HL-60/S4 treated with retinoic acid at 250 ng/mL for 4 days and 3 days (cell line): ENCODE data around the gene SLC2A5.

Experiments
- in situ Hi-C: fragments of 300-500 bp; cut with MboI; formaldehyde crosslinking; loops from 2 replicates; pipeline ENCODE4 v1.7.0; 2022; ENCODE audit warnings: low sequenced_read_pairs

Gene SLC2A5

DNA sequence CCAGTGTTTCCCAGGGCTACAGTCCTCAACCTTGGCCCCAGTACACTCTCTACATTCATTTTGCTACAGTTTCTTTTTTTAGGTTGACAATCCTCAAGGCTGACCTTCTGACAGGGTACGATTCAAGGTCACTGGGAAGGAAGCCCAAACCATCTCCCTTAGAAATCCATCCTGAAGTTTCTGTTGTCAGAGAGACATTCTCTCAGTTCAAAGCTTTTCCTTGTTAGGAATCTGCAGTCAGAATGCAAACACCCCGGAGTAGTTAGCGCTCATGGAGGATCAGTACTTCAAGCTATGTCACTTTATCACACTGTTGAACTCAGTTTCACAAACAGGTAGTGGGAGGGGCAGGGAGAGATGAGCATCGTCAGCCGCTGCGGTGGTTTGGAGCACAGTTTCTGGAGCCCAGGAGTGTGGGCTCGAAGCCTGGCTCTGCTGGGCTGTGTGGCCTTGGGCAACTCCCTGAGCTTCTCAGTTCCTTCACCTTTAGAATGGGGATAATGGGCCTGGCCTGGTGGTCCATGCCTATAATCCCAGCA, 4.2 kb downstream of the SLC2A5 start:
- in situ Hi-C loops: no loop called here

GRCh38 chr1:9062846-9063245, 6.6 kb downstream of the SLC2A5 start:
- in situ Hi-C loops: no loop called here

GRCh38 chr1:9062021-9062471, 7.4 kb downstream of the SLC2A5 start:
- in situ Hi-C loops: no loop called here

DNA sequence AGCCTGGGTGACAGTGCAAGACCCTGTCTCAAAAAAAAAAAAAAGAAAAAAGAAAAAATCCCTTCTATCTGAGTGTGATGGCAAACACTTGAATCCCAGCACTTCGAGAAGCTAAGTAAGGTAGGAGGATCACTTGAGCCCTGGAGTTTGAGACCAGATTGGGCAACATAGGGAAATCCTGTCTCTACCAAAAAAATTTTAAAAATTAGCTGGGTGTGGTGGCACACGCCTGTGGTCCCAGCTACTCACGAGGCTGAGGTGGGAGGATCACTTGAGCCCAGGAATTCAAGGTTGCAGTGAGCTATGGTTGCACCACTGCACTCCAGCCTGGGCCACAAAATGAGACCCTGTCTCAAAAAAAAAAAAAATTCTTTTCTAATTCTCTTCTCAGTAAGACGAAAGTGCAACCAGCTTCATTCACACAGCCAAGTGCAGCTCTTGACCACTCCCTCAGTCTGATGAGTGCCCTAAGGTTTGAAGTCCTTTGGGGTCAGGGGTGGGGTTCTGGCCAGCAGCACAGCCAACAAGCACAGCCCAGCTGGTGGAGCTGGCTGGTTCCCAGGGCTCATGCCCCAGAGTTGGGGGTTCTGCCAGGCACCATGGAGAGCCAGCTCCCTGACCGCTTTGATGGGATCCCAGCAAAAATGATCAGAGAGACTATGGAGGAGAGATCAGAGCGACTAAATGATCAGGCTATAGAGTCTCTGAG, 8.0 kb downstream of the SLC2A5 start:
- in situ Hi-C loops: no loop called here

DNA sequence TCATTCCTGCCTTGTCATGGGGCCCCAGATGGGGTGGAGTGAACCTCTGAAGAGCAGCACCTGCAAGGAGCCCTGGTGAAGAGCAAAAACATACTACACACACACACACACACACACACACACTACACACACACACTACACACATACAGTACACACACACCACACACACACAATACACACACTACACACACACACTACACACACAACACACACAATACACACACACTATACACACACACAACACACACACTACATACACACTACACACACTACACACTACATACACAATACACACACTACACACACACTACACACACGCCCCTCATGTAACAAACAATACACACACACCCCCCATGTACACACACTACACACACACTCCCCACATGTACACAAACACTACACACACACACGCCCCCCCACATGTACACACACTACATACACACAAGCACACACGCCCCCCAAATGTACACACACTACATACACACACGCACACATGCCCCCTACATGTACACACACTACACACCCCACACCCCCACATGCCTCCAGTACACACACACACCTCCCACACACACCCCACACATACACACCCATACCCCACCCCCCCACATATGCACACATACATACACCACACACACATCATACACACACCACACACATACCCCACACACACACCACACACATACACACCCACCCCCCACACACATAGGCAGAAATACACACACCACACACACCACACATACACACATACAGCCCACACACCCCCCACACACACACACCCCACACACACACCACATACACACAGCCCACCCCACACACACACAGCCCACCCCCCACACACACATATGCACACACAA, 9.3 kb downstream of the SLC2A5 start:
- in situ Hi-C loops: loop anchor here (10.0 kb wide), 1 partner anchor 45 kb away; no protein-coding TSS in a partner anchor

GRCh38 chr1:9058465-9058864, 11.0 kb downstream of the SLC2A5 start:
- in situ Hi-C loops: loop anchor here (10.0 kb wide), 1 partner anchor 46 kb away; no protein-coding TSS in a partner anchor

DNA sequence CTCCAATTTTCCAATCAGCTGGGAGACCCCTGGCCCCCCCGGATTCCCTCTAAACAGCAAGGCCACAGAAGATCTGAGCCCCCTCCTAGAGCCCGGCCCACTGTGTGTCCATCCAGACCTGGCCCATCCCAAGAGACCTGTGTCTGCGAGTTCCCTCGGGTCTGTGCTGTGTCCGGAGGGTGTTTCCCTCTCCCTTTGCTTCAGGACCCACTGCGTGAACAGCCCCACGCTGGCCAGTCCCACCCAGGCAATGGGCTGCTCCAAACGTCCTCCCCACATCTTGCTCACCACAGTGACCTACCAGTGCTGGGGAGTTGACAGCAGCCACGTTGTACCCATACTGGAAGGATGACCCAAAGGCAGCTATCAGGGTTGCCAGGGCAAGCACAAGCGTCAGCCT, 11.6 kb downstream of the SLC2A5 start:
- in situ Hi-C loops: loop anchor here (10.0 kb wide), 1 partner anchor 47 kb away; no protein-coding TSS in a partner anchor

- in situ Hi-C loops: loop anchor here (10.0 kb wide), 1 partner anchor 52 kb away; no protein-coding TSS in a partner anchor
Observed at GRCh38 chr1:9052272-9053049, 17.0 kb downstream of the SLC2A5 start.

DNA sequence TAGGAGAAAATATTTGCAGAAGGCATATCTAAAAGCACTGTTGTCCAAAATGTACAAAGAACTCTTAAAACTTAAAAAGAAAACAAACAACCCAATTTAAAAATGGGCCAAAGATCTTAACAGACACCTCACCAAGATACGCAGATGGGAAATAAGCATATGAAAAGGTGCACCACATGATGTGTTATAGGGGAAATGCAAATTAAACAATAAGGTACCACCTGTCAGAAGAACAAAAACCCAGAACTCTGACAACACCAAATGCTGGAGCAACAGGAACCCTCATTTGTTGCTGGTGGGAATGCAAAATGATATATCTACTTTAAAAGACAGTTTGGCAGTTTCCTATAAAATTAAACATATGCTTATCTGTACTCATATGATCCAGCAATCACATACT, 18.1 kb downstream of the SLC2A5 start:
- in situ Hi-C loops: loop anchor here (10.0 kb wide), 1 partner anchor 53 kb away; no protein-coding TSS in a partner anchor

DNA sequence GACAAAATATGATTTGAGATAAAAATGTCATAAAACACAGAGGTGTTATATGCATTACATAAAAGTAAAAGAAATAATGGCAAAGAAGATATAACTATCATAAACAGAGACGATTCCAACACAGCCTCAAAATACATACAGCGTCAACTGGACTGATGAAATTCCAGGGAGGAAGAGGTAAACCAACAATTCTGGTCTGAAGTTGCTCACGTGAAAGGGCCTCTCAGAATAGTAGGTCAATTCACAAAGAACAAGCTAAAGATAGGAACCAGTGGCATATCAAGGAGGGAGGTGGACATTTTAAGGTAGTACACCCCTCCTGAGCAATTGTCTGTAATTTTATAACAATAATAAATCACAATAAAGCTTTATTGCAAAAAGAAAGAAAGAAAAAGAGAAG, 18.6 kb downstream of the SLC2A5 start:
- in situ Hi-C loops: loop anchor here (10.0 kb wide), 1 partner anchor 54 kb away; no protein-coding TSS in a partner anchor

DNA sequence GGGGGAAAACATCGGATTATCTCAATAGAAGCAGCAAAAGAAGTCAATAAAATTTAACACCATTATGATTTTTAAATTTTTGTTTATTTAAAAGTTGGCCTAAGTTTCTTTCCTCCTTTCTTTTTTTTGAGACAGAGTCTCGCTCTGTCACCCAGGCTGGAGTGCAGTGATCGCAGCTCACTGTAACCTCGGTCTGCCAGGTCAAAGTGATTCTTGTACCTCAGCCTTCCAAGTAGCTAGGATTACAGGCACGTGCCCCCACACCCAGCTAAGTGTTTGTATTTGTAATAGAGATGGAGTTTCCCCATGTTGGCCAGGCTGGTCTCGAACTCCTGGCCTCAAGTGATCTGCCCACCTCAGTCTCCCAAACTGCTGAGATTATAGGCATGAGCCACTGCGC, 20.9 kb downstream of the SLC2A5 start:
- in situ Hi-C loops: no loop called here

DNA sequence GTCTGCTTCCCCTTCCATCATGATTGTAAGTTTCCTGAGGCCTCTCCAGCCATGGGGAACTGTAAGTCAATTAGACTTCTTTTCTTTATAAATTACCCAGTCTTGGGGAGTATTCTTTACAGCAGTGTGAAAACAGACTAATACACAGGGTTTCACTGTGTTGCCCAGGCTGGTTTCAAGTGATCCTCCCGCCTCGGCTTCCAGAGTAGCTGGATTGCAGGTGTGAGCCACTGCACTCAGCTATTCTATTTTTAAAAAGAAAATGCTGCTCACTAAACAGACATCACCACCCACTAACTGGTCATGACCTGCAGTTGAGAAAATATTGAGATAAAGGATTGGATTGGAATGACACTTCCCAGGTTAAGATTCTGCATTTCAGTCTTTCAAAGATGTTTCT, 22.4 kb downstream of the SLC2A5 start:
- in situ Hi-C loops: no loop called here

DNA sequence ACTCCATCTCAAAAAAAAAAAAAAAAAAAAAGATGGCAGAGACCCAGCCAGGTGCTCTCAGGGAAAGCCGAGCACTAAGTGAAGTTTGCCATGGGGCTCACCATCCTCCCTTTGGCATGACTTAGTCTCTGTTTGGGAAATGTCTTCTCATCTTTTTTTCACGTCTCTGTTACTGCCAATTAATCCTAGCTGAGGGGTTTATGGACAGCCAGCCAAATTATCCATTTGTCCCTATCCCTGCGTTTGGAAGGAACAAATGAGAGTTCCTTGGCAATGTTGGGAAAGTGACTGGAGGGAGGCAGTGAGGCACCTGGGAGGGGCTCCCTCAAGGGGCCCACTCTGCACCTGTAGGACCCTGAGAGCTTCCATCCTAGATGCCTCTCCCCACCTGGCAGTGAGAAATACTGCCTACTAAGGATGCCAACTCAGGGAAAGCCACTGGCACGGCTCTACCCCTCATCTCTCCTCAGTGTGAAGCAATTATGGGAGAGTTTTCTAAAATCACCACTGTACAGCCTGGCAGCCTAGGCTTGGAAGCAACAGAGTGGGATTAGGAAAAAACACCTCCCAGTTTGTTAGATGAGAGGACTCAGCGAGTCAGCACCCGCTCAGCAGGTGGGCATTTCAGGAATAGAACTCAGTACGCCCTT, 23.4 kb downstream of the SLC2A5 start:
- in situ Hi-C loops: no loop called here

DNA sequence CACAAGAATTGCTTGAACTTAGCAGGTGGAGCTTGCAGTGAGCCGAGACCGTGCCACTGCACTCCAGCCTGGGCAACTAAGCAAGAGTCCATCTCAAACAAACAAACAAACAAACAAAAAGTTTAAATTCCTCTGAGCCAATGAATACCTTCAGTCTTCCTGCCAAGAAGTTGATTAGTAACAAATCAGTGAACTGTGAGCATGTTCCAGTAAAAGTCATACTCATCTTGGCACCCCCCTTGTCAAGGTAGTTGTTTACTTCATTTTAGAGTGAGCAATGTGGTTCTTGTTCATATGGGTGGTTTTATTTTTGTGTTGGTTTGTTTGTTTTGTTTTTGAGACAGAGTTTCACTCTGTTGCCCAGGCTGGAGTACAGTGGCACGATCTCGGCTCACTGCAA, 25.2 kb downstream of the SLC2A5 start:
- in situ Hi-C loops: no loop called here

- in situ Hi-C loops: no loop called here
Observed at GRCh38 chr1:9042272-9042671, 27.2 kb downstream of the SLC2A5 start.

DNA sequence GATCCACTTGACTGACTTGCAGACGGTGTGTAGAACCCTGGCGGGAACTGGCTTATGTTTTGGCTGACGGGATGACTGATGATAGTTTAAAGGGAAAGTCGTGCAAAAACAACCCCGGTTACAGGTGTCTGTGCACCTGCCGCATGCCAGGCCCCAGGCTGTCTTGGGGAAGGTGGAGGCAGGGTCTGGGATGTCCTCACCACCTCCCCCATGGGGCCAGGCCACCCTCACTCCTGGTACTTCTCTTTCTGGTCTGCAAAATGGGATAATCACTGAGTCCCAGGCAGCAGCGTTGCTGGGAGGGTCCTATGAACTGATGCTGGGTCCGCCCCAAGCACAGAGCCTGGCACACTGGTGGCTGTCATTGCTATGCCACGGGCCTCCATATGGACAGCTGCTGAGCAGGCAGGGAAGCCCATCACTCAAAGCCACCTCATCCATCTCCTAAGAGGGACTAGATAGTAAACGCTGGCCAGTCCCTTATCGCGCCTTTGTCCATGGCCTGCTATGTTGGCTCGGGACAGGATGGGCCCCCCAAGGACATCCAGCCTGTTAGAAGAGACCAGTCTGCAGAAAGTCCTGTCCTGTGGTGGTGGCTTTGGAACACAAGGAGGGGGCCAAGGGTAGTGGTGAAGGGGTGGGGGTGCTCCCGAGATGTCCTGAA, 28.2 kb downstream of the SLC2A5 start:
- in situ Hi-C loops: no loop called here

DNA sequence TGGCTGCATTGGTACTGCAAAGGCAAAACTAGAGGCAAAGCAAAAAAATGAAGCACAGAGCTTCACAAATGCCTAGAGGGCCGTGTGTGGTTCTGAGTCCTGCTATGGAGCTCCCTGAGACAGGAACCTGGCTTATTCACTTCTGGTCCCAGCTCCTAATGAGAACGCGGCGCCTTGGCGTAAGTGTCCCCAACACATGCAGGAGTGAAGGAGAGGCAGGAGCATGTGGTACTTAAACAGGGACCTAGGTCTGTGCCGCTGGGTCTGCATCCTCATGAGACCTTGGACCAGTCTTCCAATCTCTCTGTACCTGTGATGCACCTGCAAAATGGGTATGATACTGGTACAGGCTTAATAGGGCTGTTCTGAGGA, 28.8 kb downstream of the SLC2A5 start:
- in situ Hi-C loops: no loop called here

DNA sequence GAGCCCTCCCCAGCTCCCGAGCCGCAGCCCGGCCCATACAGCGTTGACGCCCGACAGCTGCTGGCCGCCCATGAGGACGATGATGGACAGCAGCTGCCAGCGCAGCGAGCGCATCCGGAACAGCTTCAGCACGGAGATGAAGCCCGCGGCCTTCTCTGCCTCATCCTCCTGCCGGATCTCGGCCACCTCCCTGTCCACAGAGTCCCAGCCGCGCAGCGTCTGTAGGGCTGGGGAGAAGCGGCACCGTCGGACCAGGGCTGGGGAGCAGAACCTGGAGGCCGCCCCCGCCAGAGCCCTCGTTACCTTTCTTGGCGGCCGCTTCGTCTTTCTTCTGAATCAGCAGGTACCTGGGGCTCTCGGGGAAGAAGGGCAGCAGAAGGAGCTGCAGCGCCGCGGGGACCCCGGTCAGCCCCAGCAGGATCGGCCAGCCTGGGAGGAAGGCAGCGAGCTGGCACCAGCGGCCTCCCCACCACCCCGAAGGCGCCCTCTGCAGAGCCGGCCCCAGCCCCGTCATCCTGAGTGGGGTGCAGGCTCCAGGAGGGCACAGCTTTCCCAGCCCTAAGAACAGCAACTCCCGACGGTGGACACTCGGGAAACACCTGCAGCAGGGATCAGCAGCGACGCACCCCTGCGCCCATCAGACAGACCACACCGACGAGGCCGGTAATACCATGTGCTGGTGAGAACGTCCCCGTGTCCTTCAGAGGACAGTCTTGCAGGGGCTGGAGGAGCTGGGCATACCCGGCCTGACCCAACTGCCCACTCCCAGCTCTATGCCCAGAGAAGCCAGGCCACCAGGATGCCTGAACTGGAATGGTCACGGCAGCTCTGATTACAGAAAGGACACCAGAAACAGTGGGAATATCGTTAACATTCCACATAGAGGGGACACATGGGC, 29.4 kb downstream of the SLC2A5 start:
- in situ Hi-C loops: no loop called here
